Measurements from ENCODE around the gene VDR. TPM values are rescaled to one million over a fixed set of nuclear protein-coding genes. Genes with fewer than 3 reads are reported as not detected.

Gene VDR
- total RNA-seq, 1 experiment from 2014 or later: 9.5 TPM

GRCh38 chr12:47833591-47834012 lies 71.2 kb downstream of the VDR start:
- no peaks in the 10 kb centered on the region for H4K20me1 ChIP-seq (ENCODE audit: insufficient read depth)
- intact Hi-C loops (cut with micrococcal nuclease): no loop called here
- CTCF ChIA-PET: no interaction called here

DNA sequence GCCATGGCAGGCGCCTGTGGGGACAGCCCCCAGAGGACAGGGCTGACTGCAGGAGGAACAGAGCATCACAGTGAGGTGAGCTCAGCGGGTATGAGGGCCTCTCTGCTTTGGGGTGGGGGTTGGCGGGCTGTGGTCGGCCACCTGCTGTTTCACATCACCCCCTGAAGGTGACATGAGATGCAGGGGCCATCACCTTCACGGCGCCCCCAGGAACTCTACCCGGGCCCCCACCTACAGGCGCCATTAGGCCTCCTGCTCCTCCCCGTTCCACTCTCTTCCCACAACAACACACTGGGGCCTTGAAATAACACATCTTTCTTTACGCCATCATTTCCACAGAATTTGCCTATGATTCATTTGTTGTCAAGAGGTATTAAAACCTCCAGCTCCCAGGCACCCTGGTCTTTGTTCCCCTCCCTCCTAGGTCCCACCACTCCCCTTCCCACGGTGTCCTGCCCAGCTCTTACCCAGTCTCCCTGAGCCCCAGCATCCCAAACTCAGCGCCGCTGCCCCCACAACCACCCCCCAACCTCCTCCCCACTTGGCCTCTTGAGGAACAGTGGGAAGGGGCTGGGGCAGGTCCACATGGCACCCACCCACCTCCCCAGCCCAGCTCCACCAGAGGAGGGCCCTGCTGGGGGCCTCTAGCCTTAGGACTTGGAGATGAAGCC lies 72.4 kb downstream of the VDR start:
- intact Hi-C loops (cut with micrococcal nuclease): no loop called here
- H2AFZ ChIP-seq (ENCODE audit: low read depth, low read length, poor library complexity, severe bottlenecking): no peak overlapping the region
- no peak overlapping the region for H3K4me3 ChIP-seq (replicated peaks in 1 of 2; ENCODE audit: low read depth in 1 of 2, low read length in 2 of 2)
- ChIA-PET POLR2A (interaction anchor here (2.0 kb wide), 1 partner anchor 12 kb away, joined by 9 read pairs; the partner anchor contains the start of gene HDAC7), CTCF (no interaction called here), RAD21 (ENCODE audit: low non-redundant PET in 1 of 2, low total read pairs in 2 of 2, uncharacterized antibody in 2 of 2, unreplicated experiment in 2 of 2) (interaction anchor here in 1 of 2 experiments (0.7 kb wide), 1 partner anchor 25 kb away, joined by 4 read pairs; no protein-coding TSS in a partner anchor)
- no peak overlapping the region for H3K4me2 ChIP-seq (ENCODE audit: low read length)
- no peaks in the 10 kb centered on the region for H3K9me3 ChIP-seq (ENCODE audit: control insufficient read depth in 1 of 2, insufficient read depth in 1 of 2, low read depth in 1 of 2, low read length in 2 of 2)
- no peaks in the 10 kb centered on the region for H4K20me1 ChIP-seq (ENCODE audit: insufficient read depth)
- DNase-seq (ENCODE audit: low read depth, low spot score) (no peak), ATAC-seq (no peak)
- H3K36me3 ChIP-seq (ENCODE audit: control insufficient read depth in 1 of 2, insufficient read depth in 2 of 2, low read length in 2 of 2): no peaks in the 10 kb centered on the region
- no peaks in the 10 kb centered on the region for H3K9me2 ChIP-seq (ENCODE audit: insufficient read depth)
- H3K27me3 ChIP-seq (ENCODE audit: insufficient read depth, low read length): no peaks in the 10 kb centered on the region
- H3K27ac ChIP-seq (ENCODE audit: low read depth, low read length): no peak overlapping the region
- H3K4me1 ChIP-seq (ENCODE audit: control insufficient read depth in 1 of 2, insufficient read depth in 2 of 2, low read length in 2 of 2): peaks cover 28 to 35% of the 10 kb centered on the region in 2 experiments
- no TSS peak for BruUV-seq (replicated peaks)
- no peaks in the 10 kb centered on the region for H3K79me2 ChIP-seq (ENCODE audit: insufficient read depth, low read length)
- H3K9ac ChIP-seq (ENCODE audit: low read length): no peak overlapping the region
- no peak for TF ChIP-seq SIN3A (IDR thresholded peaks at IDR 0.05; ENCODE audit: low read depth)

More at GRCh38 chr12:47833591-47834012, 71.2 kb downstream of the VDR start:
- H3K79me2 ChIP-seq (ENCODE audit: insufficient read depth, low read length): no peaks in the 10 kb centered on the region
- DNase-seq (ENCODE audit: low read depth, low spot score) (no peak), ATAC-seq (no peak)
- H3K4me2 ChIP-seq (ENCODE audit: low read length): no peak overlapping the region
- BruUV-seq (replicated peaks): no TSS peak
- no peaks in the 10 kb centered on the region for H3K9me2 ChIP-seq (ENCODE audit: insufficient read depth)
- TF ChIP-seq ZBTB33 (IDR thresholded peaks at IDR 0.05; ENCODE audit: extremely low read depth, insufficient replicate concordance, low read length) (no peak), RAD21 (IDR thresholded peaks at IDR 0.05; ENCODE audit: low read depth) (no peak), EZH2 (IDR thresholded peaks at IDR 0.05) (no peak), ZNF274 (IDR thresholded peaks at IDR 0.05; ENCODE audit: low read depth, low read length) (no peak)
- no peak overlapping the region for H3K9ac ChIP-seq (ENCODE audit: low read length)
- ChIA-PET POLR2A (no interaction called here), RAD21 (ENCODE audit: low non-redundant PET in 1 of 2, low total read pairs in 2 of 2, uncharacterized antibody in 2 of 2, unreplicated experiment in 2 of 2) (no interaction called here)
- no peaks in the 10 kb centered on the region for H3K36me3 ChIP-seq (ENCODE audit: control insufficient read depth in 1 of 2, insufficient read depth in 2 of 2, low read length in 2 of 2)
- H3K9me3 ChIP-seq (ENCODE audit: control insufficient read depth in 1 of 2, insufficient read depth in 1 of 2, low read depth in 1 of 2, low read length in 2 of 2): no peaks in the 10 kb centered on the region
- no peaks in the 10 kb centered on the region for H3K27me3 ChIP-seq (ENCODE audit: insufficient read depth, low read length)
- H3K4me1 ChIP-seq (ENCODE audit: control insufficient read depth in 1 of 2, insufficient read depth in 2 of 2, low read length in 2 of 2): peaks cover 21 to 36% of the 10 kb centered on the region in 2 experiments
- H3K4me3 ChIP-seq (replicated peaks in 1 of 2; ENCODE audit: low read depth in 1 of 2, low read length in 2 of 2): no peak overlapping the region
- H3K27ac ChIP-seq (ENCODE audit: low read depth, low read length): no peak overlapping the region
- no peak overlapping the region for H2AFZ ChIP-seq (ENCODE audit: low read depth, low read length, poor library complexity, severe bottlenecking)

Data from HCT116 (cell line).